ENCODE data around the gene LY9. TPM values are rescaled to one million over a fixed set of nuclear protein-coding genes. Genes with fewer than 3 reads are reported as not detected.

Gene LY9
- polyA plus RNA-seq, 1 of the 3 experiments (the other 2 are of a cell fraction): not detected

- TF ChIP-seq MAX (IDR thresholded peaks at IDR 0.05; ENCODE audit: low read depth) (no peak), USF1 (IDR thresholded peaks at IDR 0.05; ENCODE audit: borderline replicate concordance, low read depth) (no peak), RFX5 (IDR thresholded peaks at IDR 0.05; ENCODE audit: low read length) (no peak), TCF12 (IDR thresholded peaks at IDR 0.05) (no peak), USF2 (IDR thresholded peaks at IDR 0.05; ENCODE audit: borderline replicate concordance, low read depth, low read length) (no peak), RXRA (IDR thresholded peaks at IDR 0.05; ENCODE audit: borderline replicate concordance, low read depth) (no peak)
These were observed 40.5 kb upstream of the LY9 start (continued) for GRCh38 chr1:160755461-160755860.

GRCh38 chr1:160755911-160756848, 39.8 kb upstream of the LY9 start:
- ChIA-PET POLR2A (no interaction called here), CTCF (interaction anchor here (0.9 kb wide), 1 partner anchor 43 kb away, joined by 3 read pairs; no protein-coding TSS in a partner anchor)
- no peaks in the 10 kb centered on the region for H3K9me3 ChIP-seq
- no peak overlapping the region for H3K9ac ChIP-seq
- no peaks in the 10 kb centered on the region for H4K20me1 ChIP-seq (ENCODE audit: insufficient read depth)
- peaks cover 13% of the 10 kb centered on the region; the same call in 1 of the 2 replicates for H3K27me3 ChIP-seq (ENCODE audit: insufficient read depth)
- no peak overlapping the region for H3K4me2 ChIP-seq
- no peak overlapping the region for H3K27ac ChIP-seq (ENCODE audit: low read depth in 2 of 2, low read length in 1 of 2)
- no peak for DNase-seq
- no peak for TF ChIP-seq FOXJ3 (CRISPR knock-in tag; IDR thresholded peaks at IDR 0.05)
- TF ChIP-seq CTCF (IDR thresholded peaks at IDR 0.05): no peak
- TF ChIP-seq PBX3 (IDR thresholded peaks at IDR 0.05): no peak
- TF ChIP-seq RFX5 (IDR thresholded peaks at IDR 0.05; ENCODE audit: low read length): no peak
- no peak for TF ChIP-seq SIN3A (IDR thresholded peaks at IDR 0.05; ENCODE audit: borderline replicate concordance, low read depth, low read length)
- no peak for TF ChIP-seq NFIC (IDR thresholded peaks at IDR 0.05; ENCODE audit: borderline replicate concordance)
- no peak for TF ChIP-seq ELF1 (IDR thresholded peaks at IDR 0.05)
- no peak for TF ChIP-seq FOSL2 (IDR thresholded peaks at IDR 0.05; ENCODE audit: borderline replicate concordance, low read depth)
- TF ChIP-seq USF1 (IDR thresholded peaks at IDR 0.05; ENCODE audit: borderline replicate concordance, low read depth): no peak
- no peak for TF ChIP-seq MXI1 (IDR thresholded peaks at IDR 0.05; ENCODE audit: low read depth, low read length)
- no peak for TF ChIP-seq TAF1 (IDR thresholded peaks at IDR 0.05; ENCODE audit: borderline replicate concordance, low read depth, low read length)
- TF ChIP-seq EZH2phosphoT487 (IDR thresholded peaks at IDR 0.05; ENCODE audit: borderline replicate concordance, low read depth): no peak
- no peak for TF ChIP-seq TEAD4 (IDR thresholded peaks at IDR 0.05; ENCODE audit: borderline replicate concordance, insufficient read depth)
- no peak overlapping the region for H3K4me3 ChIP-seq (ENCODE audit: low read depth in 2 of 2, low read length in 1 of 2)
- H3K9me2 ChIP-seq: no peaks in the 10 kb centered on the region
- no peaks in the 10 kb centered on the region for H3F3A ChIP-seq (replicated peaks; ENCODE audit: insufficient read depth)
- no peaks in the 10 kb centered on the region for H3K4me1 ChIP-seq (ENCODE audit: control insufficient read depth in 1 of 2, insufficient read depth in 2 of 2, low read depth in 1 of 2, low read length in 1 of 2)
- H3K36me3 ChIP-seq (replicated peaks in 1 of 2; ENCODE audit: control insufficient read depth in 1 of 2, insufficient read depth in 2 of 2, low read length in 1 of 2): no peaks in the 10 kb centered on the region
- WGBS (ENCODE audit: low lambda C conversion rate): under 1% methylated on average over 5 of the region's 5 CpGs
- H2AFZ ChIP-seq (ENCODE audit: low read depth): no peak overlapping the region
- H3K79me2 ChIP-seq (ENCODE audit: insufficient read depth): no peaks in the 10 kb centered on the region

Data from SK-N-SH (cell line).